Measurements from ENCODE around the gene NUMA1.

Gene NUMA1

DNA sequence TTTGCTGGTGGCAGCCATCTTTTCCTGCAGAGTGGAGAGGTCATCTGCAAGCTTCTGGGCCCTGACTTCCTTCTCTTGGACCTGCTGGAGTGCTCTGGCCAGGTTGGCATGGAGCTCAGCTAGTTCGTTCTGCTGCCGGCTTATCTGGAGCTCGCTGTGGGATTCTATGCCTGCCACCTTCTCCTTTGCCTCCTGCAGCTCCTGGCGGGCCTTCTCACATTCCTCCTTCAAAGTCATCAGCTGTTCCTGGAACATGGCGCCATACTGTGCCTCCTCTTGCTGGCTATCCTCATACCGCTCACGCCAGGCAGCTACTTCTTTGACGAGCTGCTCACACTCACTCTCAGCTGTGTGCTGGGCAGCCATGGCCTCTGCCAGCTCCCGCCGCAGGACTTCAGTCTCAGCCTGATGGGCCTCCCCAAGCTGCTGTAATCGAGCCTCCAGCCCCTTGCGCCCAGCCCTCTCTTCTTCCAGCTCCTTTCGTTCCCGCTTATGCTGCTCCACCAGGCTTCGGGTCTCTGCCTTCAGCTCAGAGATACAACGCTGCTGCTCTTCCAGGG is 65.5 kb downstream of the NUMA1 start:
- DNase-seq, result no peak

DNA sequence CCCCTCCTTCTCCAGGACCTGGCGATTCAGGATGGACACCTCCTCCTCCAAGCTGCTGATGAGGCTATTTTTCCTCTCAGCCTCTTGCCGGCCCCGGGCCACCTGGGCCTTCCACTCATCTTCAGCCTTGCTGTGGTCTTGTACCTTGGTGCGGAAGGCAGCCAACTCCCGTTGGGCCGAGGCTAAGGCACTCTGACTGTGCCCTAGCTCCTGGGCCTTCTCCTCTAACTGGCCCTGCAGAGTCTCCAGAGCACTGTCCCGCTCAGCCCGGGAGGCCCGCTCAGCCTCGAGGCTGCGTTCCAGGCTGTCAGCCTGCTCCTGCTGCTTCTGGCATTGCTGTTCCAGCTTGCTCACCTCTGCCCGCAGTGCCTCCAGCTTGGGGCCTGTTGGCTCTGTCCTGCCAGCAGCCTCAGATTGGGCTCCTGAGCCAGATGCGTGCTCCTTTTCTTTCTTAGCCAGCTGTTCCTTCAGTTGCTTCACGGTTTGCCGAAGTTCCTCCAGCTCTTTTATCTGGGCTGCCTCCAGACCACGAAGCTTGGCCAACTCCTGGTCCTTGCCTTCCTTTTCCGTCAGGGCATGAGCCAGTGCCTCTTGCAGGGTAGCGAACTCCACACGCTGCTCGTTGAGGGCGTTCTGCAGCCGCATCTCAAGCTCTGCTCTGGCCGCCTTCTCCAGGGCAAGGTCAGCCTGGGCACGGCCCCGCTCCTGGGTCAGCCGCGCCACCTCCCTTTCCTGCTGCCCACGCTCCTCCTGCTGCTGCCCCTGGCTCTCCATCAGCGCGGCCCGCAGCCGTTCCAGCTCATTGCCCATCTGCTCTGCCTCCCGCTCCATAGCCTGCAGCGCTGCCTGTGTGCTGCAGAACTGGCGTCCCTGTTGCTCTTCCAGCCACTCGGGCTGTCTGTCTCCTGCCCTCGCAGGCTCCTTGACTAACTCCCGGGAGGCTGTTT is 66.3 kb downstream of the NUMA1 start:
- no peak for DNase-seq

DNA sequence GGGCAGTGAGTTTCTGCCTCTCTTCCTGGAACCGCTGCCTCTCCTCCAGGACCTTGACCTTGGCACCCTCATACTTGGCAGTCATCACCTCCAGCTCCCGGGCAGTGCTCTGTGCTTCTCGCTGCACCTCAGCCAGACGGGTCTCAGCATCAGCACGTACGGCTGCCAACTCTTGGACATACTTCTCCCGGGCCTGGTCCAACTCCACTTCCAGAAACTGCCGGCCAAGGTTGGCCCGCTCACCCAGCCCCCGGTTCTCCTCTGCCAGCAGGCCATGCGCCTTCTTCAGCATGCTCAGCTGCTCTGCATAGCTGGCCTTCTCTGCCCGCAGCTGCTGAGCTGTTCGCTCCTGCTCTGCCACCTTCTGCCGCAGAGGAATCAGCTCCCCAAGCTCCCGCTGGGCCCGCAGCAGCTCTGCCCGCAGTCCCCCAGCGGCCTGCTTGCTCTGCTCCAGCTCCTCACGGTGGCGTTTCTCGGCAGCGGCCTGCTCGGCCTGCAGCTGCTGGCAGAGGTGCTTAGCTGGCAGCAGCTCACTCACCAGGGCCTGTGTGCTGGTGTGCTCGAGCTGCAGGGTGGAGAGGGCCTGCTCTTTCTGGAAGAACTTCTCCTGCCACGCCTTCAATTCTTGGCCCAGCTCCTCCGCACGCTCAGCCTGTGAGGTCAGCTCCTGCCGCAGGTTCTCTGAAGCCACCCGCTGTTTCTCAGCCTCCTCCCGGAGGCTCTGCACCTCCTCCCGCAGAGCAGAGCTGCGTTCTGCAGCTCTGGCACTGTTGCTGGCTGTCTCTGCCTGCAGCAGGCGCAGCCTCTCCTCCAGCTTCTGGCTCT is 67.2 kb downstream of the NUMA1 start:
- DNase-seq, result no peak

DNA sequence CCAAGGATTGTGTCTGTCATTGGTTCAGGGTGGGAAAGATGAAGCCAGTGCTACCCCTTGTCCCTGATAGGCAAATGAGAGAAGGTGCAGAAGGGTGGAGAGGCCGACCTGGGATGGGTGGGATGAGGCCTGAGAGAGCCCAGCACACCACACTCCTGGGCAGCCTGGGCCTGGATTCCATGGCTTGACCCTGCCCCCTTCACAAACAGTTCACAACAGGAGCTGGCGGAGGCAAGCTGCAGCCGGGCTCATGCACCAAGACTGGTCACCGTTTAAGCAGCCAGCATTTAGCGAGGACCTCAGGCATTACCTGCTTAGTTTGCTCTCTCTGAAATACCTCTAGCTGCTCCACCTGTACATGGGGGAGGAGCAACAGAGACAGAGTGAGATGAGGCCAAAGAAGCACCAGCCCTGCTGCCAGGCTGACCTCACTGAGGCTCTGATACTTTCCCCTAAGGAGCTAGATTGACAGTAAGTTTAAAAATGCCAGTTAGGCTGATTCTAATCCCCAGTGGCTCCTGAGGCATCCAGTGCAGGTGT is 68.2 kb downstream of the NUMA1 start:
- no peak for DNase-seq

DNA sequence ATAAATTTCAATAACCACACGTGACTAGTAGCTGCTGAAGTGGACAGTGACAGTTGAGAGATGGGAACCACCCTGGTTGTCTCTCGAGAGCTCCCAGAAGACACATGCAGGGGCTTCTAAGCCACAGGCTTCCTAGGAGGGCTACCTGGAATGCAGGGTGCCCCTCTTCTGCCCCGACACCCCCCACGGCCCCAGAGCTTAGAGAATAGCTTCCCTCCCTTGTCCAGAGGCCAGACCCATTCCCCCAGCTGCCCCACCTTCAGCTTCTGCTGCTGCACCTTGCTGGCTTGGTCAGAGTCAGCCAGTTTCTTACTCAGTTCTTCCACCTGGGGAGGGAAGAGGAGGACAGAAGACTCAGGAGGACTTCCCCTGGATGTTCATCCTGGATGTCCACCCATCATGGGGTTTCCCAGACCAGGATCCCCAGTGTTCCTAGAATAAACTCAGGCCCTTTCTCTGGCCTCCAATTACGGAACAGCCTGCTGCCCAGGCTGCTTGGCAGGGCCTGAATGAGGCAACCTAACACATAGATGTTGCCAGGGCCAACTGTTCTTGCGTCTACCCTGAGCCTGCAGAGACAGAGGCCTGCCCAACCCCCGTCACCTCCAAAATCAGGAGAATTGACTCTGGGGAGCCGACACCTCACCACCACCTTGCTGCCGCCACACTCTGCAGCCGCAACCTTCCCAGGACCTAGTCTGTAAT is 69.7 kb downstream of the NUMA1 start:
- no peak for DNase-seq

DNA sequence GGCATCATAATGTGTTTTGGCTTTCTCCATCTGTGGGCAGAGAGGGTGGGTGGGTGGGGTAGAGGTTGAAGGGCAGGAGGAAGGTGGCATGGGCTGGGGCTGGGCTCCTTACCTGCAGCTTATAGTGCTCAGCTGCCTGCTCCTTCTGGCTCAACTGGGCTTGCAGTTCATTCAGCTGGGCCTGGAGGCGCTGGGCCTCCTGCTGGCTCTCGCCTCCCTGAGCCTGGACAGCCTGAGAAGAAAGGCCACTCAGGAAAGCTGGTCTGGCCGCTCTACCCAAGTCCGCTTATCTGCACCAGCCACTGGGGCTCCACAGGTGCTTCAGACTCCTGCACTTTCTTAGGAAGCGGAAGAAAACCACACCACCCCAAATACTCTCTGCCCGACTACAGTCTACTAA is 71.2 kb downstream of the NUMA1 start:
- DNase-seq, result no peak

DNA sequence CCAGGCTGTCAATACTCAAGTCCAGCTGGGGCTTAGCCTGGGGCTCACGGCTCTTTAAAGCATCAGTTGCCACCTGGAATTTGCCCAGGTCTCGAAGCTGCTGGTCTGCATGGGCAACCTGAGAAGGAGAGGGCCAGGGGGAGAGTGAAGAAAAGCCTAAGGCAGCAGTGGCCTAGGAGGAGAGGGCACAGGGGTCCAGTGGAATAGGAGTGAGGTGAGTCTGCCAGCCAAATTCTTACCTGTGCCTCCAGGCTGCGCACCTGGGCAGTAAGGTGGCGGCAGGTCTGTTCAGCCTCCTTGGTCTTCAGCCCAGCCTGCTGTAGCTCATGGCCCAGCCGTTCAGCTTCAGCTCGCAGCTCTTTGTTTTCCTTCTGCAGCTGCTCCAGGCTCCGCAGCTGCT is 71.6 kb downstream of the NUMA1 start:
- DNase-seq, result no peak

DNA sequence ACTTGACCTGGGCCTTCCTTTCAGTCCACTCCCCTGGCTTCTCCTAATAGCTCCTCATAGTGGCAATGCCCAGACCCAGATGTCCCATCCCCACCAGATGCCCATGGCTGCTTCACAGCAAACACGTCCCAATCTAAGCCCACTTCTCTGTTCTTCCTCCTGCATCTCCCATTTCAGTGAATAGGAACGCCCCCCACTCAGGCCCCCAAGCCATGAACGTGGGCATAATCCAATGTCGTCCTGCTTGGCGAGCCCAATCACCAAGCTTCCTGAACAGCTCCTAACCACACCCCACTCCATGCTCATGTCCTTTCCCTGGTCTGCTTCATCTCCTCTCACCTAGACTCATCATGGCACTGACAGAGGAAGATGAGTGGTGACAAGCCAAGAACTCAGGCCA is 72.8 kb downstream of the NUMA1 start:
- no peak for DNase-seq

DNA sequence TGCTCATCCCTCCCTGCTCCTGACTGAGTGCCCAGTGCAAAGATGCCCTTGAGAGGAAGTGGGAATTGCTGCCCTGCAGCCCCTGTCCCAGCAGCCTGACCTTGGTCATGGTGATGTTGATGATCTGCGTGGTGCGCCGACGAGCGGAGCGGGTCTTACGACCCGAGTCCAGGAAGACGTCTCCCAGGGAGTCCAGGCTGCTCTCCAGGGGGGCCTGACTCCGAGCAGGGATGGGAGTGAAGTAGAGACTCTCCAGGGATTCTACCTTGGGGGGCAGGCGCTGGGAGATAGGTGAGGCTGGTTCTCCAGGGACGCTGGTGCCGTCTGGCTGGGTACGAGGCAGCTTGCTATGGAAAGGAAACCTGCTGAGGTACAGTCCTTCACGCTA is 73.3 kb downstream of the NUMA1 start:
- no peak for DNase-seq

DNA sequence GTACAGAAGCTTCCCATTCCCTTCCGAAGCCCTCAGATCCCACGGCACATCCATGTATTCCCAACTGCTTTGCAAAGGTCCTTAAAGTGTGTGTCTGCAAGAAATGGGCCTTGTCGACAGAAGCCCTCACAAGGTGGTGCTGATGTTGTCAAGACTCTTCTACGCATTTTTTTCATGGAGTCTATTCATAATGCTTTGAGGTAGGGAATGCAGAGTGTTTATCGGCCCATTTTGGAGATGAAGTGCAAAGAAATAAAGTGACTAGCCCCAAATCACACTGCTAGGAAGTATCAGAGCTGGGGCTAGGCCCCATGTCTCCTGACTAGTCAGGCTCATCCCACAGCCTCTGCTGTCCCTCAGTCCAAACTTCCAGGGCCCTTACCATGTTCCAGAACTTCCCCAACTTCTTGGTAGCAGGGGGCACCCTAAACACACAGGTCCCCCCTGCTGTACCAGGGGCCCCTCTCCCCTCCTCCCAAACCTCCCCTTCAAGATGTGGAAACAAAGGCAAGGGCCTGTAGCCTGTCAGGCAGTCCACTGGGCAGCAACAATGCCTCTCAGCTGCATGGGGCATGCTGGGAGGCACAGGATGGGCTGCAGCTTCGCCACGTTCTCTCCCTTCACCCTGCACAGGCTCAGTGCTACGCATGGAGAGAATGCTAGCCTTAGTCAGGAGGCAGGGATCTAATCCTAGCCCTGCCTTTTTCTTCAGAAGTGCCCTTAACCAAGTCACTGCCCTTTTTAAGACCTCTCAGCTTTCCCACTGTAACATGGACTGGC is 73.8 kb downstream of the NUMA1 start:
- DNase-seq, result no peak

DNA sequence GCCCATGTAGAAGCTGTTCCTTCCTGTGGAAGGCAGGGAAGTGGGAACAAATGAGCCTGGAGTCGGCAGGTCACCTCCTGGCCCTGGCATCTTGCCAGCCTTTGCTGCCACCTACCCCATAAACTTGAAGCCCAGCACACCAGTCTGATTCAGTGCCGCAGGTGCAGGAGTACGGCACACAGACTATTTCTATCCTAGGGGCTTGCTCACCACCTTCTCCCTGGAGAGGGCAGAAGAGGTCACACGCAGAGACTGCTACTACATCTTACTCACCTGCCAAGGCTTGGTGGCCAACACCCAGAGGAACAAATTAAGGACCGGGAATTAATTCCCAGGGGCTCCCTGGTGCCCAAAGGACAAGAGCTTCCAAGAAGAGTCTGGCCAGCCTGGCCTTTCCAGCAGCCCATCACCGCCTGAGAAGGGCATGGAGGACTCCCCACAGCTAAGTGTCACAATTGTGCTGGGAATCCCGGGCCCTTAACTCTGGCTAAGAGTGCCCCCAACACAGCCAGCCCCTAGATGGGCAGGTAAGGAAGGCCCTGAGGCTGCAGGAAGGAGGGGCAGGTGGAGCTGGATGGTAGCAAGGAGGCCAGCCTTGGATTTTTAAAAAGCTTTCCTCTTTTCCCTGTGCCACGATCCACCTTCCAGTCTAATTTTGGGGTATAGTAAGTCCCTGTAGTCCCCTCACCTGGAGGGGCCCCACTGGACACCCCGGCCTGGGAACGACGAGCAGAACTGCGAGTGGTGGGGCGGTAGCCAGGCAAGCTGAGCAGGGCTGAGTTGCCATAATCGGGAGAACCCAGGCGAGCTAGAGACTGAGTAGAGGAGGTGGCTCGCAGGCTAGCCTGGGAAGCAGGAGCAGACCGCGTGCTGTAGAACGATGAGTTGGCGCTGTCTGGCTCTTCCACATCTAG is 74.7 kb downstream of the NUMA1 start:
- DNase-seq, result no peak

DNA sequence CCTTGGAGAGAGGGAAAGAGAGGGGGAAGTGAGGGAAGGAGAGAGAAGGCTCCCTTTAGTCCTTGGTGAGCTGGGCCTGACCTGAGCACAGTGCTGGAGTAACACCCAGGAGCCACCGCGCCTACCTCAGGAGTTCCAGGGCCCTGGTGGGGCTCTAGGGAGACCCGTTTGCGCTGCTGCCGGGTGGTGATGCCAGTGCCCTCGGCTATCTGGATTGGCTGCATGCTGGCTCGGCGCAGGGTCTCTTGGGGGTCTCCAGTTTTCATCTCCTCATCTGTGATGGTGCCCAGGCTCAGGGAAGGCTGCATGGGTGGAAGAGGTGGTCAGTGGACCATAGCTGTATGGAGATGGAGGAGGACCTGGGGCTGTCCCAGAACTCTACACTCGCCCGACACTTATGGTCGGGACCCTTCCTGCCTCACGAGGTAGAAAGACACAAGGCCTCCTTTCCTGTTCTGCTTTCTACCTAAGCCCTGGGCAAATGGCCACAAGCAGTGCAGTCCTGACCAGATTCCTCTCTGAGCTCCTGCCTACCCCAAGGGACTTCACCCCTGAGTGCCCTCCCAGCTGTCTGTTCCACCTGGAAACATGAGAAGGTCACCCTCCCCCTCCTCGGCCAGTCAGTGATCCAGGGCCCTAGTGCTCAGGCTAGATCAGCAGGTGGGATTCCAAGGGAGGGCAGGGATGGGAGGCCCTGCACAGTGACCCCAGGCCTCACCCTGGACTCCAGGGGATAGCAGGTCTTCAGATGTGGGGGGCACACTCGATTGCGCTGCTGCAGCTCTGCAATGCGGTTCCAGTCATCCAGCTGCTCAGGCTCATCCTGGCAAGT is 75.6 kb downstream of the NUMA1 start:
- no peak for DNase-seq

DNA sequence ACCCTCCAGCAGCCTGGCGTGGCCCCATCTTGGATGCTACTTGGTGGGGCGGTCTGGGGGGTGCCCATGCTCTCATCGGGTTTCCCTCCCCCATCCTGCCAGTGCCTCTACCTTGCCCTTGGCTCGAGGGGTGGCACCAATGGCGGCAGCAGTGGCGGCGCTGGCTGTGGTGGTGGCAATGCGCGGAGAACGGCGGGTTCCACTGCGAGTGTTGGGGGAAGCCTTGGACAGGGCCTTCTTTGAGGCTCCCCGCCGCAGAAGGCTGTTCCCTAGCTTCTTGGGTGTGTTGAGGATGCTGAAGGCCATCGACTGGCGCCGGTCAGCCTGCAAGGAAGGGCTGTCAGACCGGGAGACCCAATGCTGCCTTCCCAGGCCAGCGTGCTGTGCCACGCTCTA is 76.6 kb downstream of the NUMA1 start:
- no peak for DNase-seq

DNA sequence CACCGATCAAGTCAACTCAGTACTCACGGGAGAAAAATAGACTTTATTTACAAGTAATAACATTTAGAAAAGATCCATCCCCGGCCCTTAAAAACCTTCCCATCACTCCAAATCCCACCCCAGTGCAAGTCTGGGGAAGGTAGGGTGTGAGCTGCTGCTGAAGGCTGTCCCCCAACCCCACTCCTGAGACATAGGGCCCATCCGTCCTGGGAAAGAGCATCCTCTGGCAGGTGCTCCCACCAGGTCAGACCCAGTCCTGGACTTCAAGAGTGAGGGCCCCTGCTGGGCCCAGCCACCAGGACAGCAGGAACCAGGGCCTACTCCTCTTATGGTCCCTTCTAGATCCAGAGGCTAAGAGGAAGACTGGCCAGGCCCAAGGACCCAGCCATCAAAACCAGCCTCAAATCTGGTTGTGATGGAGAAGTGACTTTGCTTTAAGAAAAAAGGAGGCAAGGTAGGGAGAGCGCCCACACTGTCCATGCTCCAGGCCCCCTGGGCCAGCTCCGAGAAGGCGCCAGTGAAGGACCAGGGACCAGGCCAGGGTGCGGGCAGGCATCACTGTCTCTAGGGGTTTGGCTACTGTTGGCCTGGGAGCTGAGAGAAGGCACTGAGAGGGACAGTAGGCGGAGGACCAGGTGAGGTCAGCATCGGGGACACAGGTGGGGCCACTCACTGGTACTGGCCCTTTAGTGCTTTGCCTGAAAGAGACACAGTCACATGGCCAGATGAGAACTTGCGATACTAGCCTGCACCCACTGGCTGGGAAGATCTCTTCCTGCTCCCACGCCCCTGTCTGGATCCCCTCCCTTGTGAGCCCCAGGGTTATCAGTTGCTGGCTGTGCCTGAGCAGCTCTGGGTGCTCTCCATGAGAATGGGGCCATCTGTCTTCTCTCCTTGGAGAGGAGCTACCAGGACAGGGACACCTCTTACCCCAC is 77.2 kb downstream of the NUMA1 start:
- no peak for DNase-seq

DNA sequence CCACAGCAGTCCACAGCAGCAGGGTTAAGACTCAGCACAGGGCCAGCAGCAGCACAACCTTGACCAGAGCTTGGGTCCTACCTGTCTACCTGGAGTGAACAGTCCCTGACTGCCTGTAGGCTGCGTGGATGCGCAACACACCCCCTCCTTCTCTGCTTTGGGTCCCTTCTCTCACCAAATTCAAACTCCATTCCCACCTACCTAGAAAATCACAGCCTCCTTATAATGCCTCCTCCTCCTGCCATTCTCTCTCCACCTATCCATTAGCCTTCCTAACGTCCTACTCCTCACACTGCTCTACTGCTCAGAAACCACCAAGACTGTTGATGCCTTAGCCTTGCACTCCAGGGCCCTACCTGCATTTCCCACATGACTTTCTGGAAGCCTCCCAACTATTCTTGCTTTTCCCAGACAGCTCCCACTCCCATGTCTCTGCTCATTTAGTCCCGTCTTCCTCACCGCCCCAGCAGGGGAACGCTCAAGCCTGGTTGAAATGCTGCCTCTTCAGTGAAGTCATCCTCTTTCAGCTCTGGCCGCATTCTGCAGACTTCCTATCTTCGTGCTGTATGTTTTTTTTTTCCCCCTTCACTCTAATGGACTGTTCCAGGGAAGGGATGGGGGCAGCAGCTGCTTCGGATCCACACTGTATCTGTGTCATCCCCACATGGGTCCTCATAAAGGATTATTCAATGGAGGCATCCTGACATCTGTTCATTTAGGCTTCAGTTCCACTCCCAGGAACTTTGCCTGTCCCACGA is 78.3 kb downstream of the NUMA1 start:
- DNase-seq, result no peak

DNA sequence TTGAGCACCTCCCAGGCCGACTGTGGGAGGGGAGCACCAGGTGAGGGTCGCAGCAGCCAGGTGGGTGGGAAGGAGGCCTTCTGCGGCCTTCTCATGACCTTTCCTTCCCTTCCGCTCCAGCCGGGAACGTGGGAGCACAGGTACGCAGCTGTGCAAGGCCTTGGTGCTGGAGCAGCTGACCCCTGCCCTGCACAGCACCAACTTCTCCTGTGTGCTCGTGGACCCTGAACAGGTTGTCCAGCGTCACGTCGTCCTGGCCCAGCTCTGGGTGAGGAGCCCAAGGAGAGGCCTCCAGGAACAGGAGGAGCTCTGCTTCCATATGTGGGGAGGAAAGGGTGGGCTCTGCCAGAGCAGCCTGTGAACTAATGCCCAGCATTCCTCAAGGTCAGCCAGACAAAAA is 79.1 kb downstream of the NUMA1 start:
- DNase-seq, result no peak

DNA sequence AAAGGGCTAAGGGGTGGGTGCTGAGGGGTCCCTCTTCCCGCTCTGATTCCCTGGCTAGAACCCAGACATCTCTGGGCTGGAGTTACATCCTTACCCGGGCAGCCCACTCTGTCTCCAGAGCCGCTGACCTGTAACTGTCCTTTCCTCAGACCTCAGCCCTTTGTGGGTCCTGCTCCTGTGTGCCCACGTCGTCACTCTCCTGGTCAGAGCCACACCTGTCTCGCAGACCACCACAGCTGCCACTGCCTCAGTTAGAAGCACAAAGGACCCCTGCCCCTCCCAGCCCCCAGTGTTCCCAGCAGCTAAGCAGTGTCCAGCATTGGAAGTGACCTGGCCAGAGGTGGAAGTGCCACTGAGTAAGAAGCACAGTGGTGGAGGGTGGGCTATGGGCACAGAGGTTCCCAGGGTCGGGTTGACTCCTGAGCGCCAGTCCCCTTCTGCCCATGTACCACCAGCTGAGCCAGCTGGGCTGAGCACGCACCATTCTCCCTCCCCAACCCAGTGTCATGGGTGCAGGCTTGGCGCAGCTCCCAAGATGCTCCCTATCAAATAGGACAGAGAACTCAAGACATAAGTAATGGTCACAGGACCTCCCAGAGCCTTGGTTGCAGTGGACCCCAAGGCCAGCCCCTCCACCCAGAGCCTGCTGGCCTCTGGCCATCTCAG is 80.0 kb downstream of the NUMA1 start:
- DNase-seq, result no peak

Measured in T1000 (cell line).